HUES64 (cell line): ENCODE data around the gene DCUN1D4.
A peak's percentile ranks its signal among the peaks of the same experiment; 100 is the strongest.

Source experiments
- H3K27ac ChIP-seq: 2 replicates; pipeline ENCODE4 v1.7.0; 2013; ENCODE audit warnings: low read depth, low read length, inconsistent platforms
- H3K27me3 ChIP-seq: 2 replicates; pipeline ENCODE4 v1.6.1; 2013; ENCODE audit warnings: mild to moderate bottlenecking, low read length; ENCODE audit not compliant: insufficient read depth
- H3K36me3 ChIP-seq: 2 replicates; pipeline ENCODE4 v1.6.1; 2013; ENCODE audit warnings: mild to moderate bottlenecking, low read length; ENCODE audit not compliant: insufficient read depth
- H3K4me1 ChIP-seq: 2 replicates; pipeline ENCODE4 v1.6.1; 2013; ENCODE audit warnings: mild to moderate bottlenecking, low read length, moderate library complexity; ENCODE audit not compliant: insufficient read depth
- H3K4me3 ChIP-seq: 2 replicates; pipeline ENCODE4 v1.5.1; 2013; ENCODE audit warnings: mild to moderate bottlenecking, low read length, moderate library complexity
- H3K9ac ChIP-seq: 2 replicates; pipeline ENCODE4 v1.6.1; 2013; ENCODE audit warnings: mild to moderate bottlenecking, low read depth, low read length
- H3K9me3 ChIP-seq: 2 replicates; pipeline ENCODE4 v1.6.1; 2013; ENCODE audit warnings: low read depth, low read length; ENCODE audit not compliant: insufficient read depth
- WGBS: fragments of 150-250, 120-280 bp; methylation state at CpG from one replicate; pipeline ENCODE4 v1.1.7; 2013; ENCODE audit warnings: missing lambda C conversion rate; 5-methylcytosine and 5-hydroxymethylcytosine counted together

DCUN1D4 gene

DNA sequence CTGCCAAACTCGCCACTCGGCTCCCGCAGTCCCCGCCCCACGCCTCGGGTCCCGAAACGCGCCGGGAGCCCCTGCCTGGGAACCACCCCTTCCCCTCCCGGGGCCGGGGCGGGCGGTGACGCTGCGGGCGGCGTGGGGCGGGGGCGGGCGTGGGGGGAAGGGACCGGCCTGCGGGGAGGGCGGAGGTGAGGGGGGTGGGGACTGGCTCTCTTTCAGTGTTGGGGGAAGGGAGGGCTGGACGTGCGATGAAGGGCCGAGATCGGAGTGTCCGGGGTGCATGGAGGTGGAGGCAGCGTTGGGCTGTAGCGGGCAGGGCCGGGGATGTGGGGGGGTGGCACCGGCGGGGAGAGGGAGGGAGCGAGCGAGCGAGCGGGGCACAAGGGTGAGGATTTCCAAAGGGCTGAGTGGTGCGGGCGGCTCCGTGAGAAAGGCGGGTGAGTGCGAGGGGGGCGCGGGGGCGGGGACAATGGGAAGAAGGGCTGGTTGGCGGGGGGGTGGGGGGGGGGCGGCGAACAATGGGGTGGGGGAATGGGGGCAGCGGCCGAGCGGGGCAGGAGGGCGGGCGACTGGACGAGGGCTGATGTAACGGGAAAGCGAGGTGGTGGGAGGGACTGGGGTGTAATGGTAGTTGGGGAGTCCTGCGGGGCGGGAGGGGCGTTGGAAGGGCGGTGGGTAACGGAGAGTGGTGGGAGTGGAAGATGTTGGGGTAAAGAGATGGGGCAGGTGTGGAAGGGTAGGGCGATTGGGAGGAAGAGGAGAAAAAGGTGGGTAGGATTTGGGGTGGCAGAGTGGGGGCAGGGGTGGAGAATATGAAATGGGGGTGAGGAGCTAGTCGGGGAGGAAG lies 578 bp downstream of the DCUN1D4 start:
- no peaks in the 10 kb centered on the region for H3K36me3 ChIP-seq
- peak overlapping the region; percentile 95; the same call in 1 of the 2 replicates for H3K27ac ChIP-seq
- WGBS = 2% methylated on average over 51 of the region's 64 CpGs
- H3K4me1 ChIP-seq = peaks cover 20% of the 10 kb centered on the region
- H3K27me3 ChIP-seq = peaks cover 31% of the 10 kb centered on the region
- H3K9me3 ChIP-seq = no peaks in the 10 kb centered on the region
- H3K9ac ChIP-seq = peak overlapping the region; percentile 57
- peak overlapping the region; percentile 75 for H3K4me3 ChIP-seq

DNA sequence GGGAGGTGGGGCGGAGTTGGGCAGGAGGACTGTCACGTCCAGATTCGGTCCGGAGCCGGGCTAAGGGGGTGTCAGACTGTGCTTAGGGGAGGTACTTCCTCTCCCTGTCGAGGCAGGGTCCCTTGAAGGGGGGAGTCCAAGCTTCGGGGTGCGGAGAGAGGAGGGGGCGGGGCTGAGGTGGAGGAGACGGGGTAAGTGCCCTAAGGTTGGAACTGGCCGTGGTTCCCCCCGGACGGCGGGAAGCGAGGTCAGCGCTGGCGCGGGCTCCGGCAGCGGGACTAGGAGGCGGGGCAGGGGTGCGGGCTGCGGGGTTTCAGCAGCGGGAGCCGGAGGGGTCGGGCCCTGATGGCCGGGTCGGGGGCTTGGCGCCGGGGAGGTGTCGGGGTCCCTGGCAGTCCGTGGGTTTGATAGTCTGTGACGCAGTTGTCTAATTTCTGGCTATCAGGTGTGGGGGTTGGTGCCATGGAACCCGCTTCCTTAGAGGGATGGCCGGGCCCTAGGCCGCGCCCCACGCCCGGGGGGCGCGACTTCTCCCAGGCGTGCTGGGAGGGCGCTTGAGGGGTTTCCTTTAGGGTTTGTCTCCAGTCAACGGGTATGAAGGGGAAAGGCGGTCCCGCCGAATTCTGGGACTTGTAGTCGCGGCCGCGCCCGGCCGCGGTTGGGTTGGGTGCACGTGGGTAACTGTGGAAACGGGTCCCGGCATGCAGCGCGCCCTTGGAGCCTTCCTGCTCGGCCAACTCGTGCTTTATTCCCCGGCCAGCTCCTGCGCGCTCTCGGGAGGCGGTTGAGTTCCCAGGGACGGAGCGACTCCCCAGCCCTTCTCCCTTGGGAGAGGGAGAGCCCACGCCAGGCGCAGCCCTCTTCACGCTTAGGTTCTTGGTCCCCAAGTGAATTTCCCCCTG lies 1.5 kb downstream of the DCUN1D4 start:
- Histone ChIP-seq H3K4me3 (peak overlapping the region; percentile 75), H3K4me1 (peaks cover 20% of the 10 kb centered on the region), H3K9ac (peak overlapping the region; percentile 84), H3K9me3 (no peaks in the 10 kb centered on the region), H3K27me3 (peaks cover 31% of the 10 kb centered on the region), H3K27ac (peak overlapping the region; percentile 41), H3K36me3 (no peaks in the 10 kb centered on the region)
- WGBS = under 1% methylated on average over 71 of the region's 71 CpGs

DNA sequence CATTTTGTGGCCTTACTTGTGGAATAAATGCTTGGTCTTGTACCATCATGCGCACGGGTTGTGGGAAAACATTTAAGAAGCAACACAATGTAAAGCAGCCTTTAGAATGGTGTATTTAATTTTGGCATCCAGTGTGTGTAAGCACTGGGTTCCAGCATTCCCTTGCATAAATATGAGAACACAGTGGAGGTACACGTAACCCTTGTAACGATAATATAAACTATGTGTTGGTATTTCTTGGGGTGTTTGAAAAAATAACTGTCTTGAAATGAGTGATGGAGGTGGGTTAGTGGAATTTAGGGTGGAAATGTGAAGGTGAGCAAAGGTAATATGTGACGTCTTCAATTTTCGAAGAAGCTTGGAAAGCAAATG lies 2.1 kb downstream of the DCUN1D4 start:
- Histone ChIP-seq H3K36me3 (no peaks in the 10 kb centered on the region), H3K4me1 (peaks cover 25% of the 10 kb centered on the region), H3K9ac (peak overlapping the region; percentile 84), H3K27ac (peak overlapping the region; percentile 41), H3K9me3 (no peaks in the 10 kb centered on the region), H3K4me3 (peak overlapping the region; percentile 75), H3K27me3 (peaks cover 25% of the 10 kb centered on the region)
- 60% methylated on average over 6 of the region's 6 CpGs for WGBS

DNA sequence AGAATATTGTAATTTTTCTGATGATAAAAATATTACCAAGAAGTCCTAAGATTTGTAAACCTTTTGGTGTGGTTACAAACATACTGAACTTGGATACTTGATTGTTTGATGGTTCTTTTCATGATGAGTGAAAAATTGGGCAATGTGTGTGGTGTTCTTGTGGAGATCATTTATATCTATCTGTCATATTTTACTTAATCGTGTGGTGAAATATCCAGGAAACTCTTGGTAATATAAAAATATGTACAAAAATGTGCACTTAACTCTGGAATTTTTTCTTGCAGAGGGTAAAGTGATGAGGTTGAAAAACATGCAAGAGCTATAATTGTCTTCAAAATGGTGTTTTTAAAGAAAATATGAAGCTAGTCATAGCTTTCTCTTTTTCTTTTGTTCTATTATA lies 2.8 kb downstream of the DCUN1D4 start:
- Histone ChIP-seq H3K27me3 (peaks cover 18% of the 10 kb centered on the region), H3K36me3 (no peaks in the 10 kb centered on the region), H3K9me3 (no peaks in the 10 kb centered on the region), H3K4me3 (peak overlapping the region; percentile 75; the same call in 1 of the 2 replicates), H3K27ac (no peak overlapping the region), H3K4me1 (peaks cover 29% of the 10 kb centered on the region), H3K9ac (no peak overlapping the region)
- no CpG with 5 or more reads among the region's 1 CpG for WGBS

DNA sequence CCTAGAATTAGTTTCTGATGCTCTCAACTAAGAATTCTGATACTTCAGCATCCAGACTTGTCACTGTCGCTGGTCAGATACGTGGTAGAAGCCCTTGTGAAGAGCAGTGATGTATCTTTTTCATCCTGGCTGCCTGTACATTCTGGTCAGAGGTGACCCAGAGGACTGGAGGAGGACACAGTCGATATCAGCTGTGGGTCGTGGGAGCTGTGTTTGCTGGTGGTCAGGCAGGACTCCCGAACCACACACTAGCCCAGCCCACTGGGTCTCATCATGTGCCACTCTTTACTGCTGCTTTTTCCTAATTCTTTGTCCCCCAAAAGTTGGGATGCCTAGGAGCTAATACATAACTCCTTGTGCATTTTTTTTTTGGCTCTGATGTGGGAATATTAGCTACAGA lies 6.5 kb downstream of the DCUN1D4 start:
- no peak overlapping the region for H3K9ac ChIP-seq
- H3K9me3 ChIP-seq = no peaks in the 10 kb centered on the region
- H3K4me3 ChIP-seq = no peak overlapping the region
- no peak overlapping the region for H3K27ac ChIP-seq
- no peaks in the 10 kb centered on the region for H3K36me3 ChIP-seq
- peaks cover 66% of the 10 kb centered on the region for H3K4me1 ChIP-seq
- no peaks in the 10 kb centered on the region for H3K27me3 ChIP-seq
- 91% methylated on average over 5 of the region's 5 CpGs for WGBS

DNA sequence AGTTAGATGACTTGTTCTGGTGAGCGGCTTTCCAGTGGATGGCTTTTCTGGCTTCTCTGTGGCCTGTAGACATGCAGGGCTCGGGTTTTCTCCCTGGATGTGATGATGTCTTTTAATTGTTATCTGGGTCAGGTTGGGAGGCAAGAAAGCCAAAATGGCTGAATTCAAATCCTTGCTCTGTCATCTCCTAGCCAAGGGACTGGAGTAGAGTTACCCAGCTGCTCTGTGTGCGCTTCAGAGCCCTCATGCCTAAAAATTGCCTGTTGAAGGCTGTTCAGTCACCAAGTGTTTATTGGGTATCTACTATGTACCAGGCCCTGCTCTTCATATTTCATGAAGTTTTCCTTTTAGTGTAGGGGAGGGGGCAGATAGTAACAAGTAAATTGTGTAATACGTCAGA lies 7.3 kb downstream of the DCUN1D4 start:
- no peaks in the 10 kb centered on the region for H3K9me3 ChIP-seq
- peaks cover 64% of the 10 kb centered on the region for H3K4me1 ChIP-seq
- no peaks in the 10 kb centered on the region for H3K36me3 ChIP-seq
- no peak overlapping the region for H3K4me3 ChIP-seq
- peak overlapping the region; percentile 4; the same call in 1 of the 2 replicates for H3K9ac ChIP-seq
- peak overlapping the region; percentile 50; the same call in 1 of the 2 replicates for H3K27ac ChIP-seq
- no peaks in the 10 kb centered on the region for H3K27me3 ChIP-seq
- WGBS = 87% methylated on average over 4 of the region's 4 CpGs

DNA sequence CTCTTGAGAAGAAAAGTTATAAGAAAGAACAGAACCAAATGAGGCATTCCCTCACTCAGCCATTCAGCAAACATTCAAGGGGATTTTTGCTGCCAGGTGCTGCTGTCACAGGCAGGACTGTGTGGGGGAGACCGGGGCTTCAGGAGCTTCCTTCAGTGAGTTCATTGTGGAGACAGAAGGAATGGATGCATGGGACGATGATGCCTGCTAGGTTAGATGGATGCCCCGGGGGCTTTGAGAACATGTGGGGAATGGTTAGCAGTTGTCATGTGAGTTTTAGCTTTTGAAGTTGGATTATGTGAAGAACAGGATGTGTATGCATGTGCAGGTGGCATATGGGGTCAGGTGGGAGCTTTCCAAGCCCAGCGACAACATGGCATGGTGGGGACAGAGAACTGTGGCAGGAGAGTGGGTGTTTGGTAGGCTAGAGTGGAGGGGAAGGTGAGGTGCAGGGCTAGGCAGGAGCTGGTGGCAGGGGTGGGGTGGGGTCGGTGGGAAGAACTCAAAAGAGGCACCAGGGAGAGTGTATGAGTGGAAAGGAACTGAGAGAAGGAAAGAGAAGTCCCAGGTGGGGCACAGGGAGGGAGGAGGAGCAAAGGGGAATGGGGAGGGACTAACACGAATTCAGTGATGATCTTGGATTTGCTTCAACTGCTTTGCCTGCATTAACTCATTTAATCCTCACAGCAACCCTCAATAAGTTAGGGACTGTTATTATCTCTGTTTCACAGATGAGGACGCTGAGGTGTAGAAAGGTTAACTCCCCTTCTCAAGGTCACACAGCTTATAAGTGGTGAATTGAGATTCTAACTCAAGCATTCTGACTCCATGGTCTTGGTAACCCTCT lies 8.4 kb downstream of the DCUN1D4 start:
- no peaks in the 10 kb centered on the region for H3K9me3 ChIP-seq
- no peaks in the 10 kb centered on the region for H3K27me3 ChIP-seq
- no peak overlapping the region for H3K9ac ChIP-seq
- peaks cover 68% of the 10 kb centered on the region for H3K4me1 ChIP-seq
- 0 out of 2 replicates have a peak overlapping the region, but pooled peaks have one; percentile 5 for H3K27ac ChIP-seq
- H3K4me3 ChIP-seq = no peak overlapping the region
- no peaks in the 10 kb centered on the region for H3K36me3 ChIP-seq
- 78% methylated on average over 6 of the region's 7 CpGs for WGBS

DNA sequence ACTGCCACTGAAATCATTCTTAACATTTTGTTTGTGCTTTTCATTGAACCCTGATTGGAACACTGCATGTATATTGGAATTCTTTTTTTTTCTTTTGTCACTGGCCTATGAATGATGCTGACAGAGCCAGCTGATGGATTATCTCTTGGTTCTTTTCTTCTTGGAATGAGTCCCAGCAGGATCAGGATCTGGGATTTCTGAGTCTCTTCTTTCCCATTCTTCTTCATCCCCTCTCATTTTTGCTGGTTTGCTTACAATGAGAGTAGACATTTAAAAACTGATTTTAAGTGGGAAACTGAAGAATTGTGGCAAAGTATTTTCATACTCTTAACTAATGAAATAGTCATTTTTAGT lies 9.0 kb downstream of the DCUN1D4 start:
- H3K9me3 ChIP-seq = no peaks in the 10 kb centered on the region
- H3K27ac ChIP-seq = 0 out of 2 replicates have a peak overlapping the region, but pooled peaks have one; percentile 5
- H3K4me1 ChIP-seq = peaks cover 65% of the 10 kb centered on the region
- H3K4me3 ChIP-seq = no peak overlapping the region
- no peak overlapping the region for H3K9ac ChIP-seq
- H3K36me3 ChIP-seq = no peaks in the 10 kb centered on the region
- H3K27me3 ChIP-seq = no peaks in the 10 kb centered on the region

DNA sequence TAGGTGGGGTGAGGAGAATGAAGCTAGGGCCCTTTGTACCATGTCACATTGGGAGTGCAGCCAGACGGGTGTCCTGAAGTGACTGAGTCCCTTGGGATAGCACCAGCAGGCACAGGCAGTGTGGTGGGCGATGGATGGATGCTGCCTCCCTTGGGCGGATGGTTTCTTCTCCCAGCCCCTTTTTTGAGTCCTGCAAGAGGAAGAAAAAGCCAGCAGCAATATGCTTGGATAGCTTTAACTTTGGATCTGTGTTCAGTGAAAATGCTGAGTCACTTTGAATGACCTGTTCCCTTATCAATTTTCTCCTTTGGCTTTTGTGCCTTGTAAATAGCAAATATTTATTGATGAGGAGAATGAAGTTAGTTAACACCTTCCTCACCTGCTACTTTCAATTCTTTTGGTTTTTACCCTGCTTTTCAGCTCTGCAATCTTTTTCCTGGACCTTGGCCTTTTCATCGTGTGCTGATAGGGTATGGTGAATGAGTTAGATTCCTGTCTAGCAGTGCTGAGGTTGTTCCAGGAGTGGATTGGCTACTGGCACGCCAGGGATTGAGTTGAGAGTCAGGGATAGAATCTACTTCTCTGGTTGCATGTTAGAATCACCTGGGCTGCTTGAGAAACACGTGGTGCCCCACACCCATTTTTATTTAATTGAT lies 10.2 kb downstream of the DCUN1D4 start:
- Histone ChIP-seq H3K9me3 (no peaks in the 10 kb centered on the region), H3K4me1 (peaks cover 54% of the 10 kb centered on the region), H3K4me3 (no peak overlapping the region), H3K9ac (peak overlapping the region; percentile 32; the same call in 1 of the 2 replicates), H3K27me3 (no peaks in the 10 kb centered on the region), H3K36me3 (no peaks in the 10 kb centered on the region), H3K27ac (peak overlapping the region; percentile 51)
- whole genome bisulfite sequencing = 65% methylated on average over 6 of the region's 6 CpGs

DNA sequence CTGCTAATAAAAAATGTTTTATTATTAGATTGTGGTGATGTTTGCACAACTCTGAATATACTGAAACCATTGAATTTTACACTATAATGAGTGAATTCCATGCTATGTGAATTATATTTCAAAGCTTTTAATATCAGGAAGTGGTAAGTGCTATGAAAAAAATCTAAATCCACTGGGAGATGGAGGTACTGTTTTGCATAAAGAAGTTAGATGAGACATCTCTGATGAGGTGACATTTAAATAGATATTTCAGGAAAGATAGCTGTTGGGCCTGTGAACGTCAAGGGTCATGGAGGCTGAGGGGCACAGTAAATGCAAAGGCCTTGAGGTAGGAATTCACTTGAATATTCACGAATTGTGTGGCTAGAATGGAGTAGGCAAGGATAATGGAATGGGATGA lies 12.3 kb downstream of the DCUN1D4 start:
- WGBS = 90% methylated on average over 2 of the region's 2 CpGs
- H3K4me1 ChIP-seq = peaks cover 54% of the 10 kb centered on the region
- no peak overlapping the region for H3K27ac ChIP-seq
- no peaks in the 10 kb centered on the region for H3K36me3 ChIP-seq
- H3K9me3 ChIP-seq = no peaks in the 10 kb centered on the region
- no peaks in the 10 kb centered on the region for H3K27me3 ChIP-seq
- no peak overlapping the region for H3K4me3 ChIP-seq
- H3K9ac ChIP-seq = no peak overlapping the region
